Mesendoderm (in vitro differentiated cells): ENCODE results near the gene ACTL7B.

Experiments used
- DNase-seq: peaks from one replicate; pipeline ENCODE4 v3.0.0; 2013
- H2AK5ac ChIP-seq: 2 replicates; pipeline ENCODE4 v1.6.1; 2013; ENCODE audit warnings: low read length, inconsistent platforms
- H2BK120ac ChIP-seq: 2 replicates; pipeline ENCODE4 v1.6.1; 2013; ENCODE audit warnings: low read depth, mild to moderate bottlenecking, low read length, moderate library complexity, mixed read lengths
- H2BK15ac ChIP-seq: replicated peaks from 2 replicates; pipeline ENCODE4 v1.6.1; 2013; ENCODE audit warnings: low read depth, mild to moderate bottlenecking, moderate library complexity
- H2BK5ac ChIP-seq: 2 replicates; pipeline ENCODE4 v1.6.1; 2013; ENCODE audit warnings: low read length, inconsistent platforms
- H3K18ac ChIP-seq: 2 replicates; pipeline ENCODE4 v1.6.1; 2013; ENCODE audit warnings: mild to moderate bottlenecking, low read length, mixed read lengths
- H3K23ac ChIP-seq: one replicate; pipeline ENCODE4 v1.6.1; 2013; ENCODE audit warnings: low read length
- H3K27ac ChIP-seq: 2 replicates; pipeline ENCODE4 v1.5.1; 2013; ENCODE audit warnings: low read depth, mild to moderate bottlenecking, inconsistent platforms, low read length, moderate library complexity
- H3K27me3 ChIP-seq: 2 replicates; pipeline ENCODE4 v1.6.1; 2013; ENCODE audit warnings: low read length, control low read depth, mild to moderate bottlenecking, inconsistent platforms; ENCODE audit not compliant: insufficient read depth, poor library complexity
- H3K36me3 ChIP-seq: 2 replicates; pipeline ENCODE4 v1.6.1; 2013; ENCODE audit warnings: low read length, inconsistent platforms; ENCODE audit not compliant: control insufficient read depth, insufficient read depth
- H3K4ac ChIP-seq: one replicate; pipeline ENCODE4 v1.6.1; 2013; ENCODE audit warnings: low read depth, mild to moderate bottlenecking, low read length, moderate library complexity
- H3K4me1 ChIP-seq: 2 replicates; pipeline ENCODE4 v1.6.1; 2013; ENCODE audit warnings: low read depth, low read length, inconsistent platforms; ENCODE audit not compliant: control insufficient read depth
- H3K4me2 ChIP-seq: 2 replicates; pipeline ENCODE4 v1.6.1; 2013; ENCODE audit warnings: low read length
- H3K4me3 ChIP-seq: 2 replicates; pipeline ENCODE4 v1.5.1; 2013; ENCODE audit warnings: mild to moderate bottlenecking, low read length
- H3K56ac ChIP-seq: one replicate; pipeline ENCODE4 v1.6.1; 2013; ENCODE audit warnings: low read length
- H3K79me1 ChIP-seq: 2 replicates; pipeline ENCODE4 v1.6.1; 2013; ENCODE audit warnings: low read length, inconsistent platforms
- H3K79me2 ChIP-seq: 2 replicates; pipeline ENCODE4 v1.6.1; 2013; ENCODE audit warnings: mild to moderate bottlenecking, low read length; ENCODE audit not compliant: control insufficient read depth, insufficient read depth
- H3K9ac ChIP-seq: 2 replicates; pipeline ENCODE4 v1.6.1; 2013; ENCODE audit warnings: low read length, inconsistent platforms
- H4K5ac ChIP-seq: one replicate; pipeline ENCODE4 v1.6.1; 2013; ENCODE audit warnings: low read length
- H4K8ac ChIP-seq: one replicate; pipeline ENCODE4 v1.6.1; 2013; ENCODE audit warnings: low read depth, mild to moderate bottlenecking, control low read depth, low read length, moderate library complexity
- WGBS: extraction: QIAGEN DNeasy Blood & Tissue Kit; methylation state at CpG from one replicate; pipeline ENCODE4 v1.1.7; 2013; ENCODE audit warnings: low lambda C conversion rate, missing lambda C conversion rate; ENCODE audit not compliant: insufficient coverage; ENCODE audit errors: extremely low coverage; 5-methylcytosine and 5-hydroxymethylcytosine counted together

ACTL7B gene

DNA sequence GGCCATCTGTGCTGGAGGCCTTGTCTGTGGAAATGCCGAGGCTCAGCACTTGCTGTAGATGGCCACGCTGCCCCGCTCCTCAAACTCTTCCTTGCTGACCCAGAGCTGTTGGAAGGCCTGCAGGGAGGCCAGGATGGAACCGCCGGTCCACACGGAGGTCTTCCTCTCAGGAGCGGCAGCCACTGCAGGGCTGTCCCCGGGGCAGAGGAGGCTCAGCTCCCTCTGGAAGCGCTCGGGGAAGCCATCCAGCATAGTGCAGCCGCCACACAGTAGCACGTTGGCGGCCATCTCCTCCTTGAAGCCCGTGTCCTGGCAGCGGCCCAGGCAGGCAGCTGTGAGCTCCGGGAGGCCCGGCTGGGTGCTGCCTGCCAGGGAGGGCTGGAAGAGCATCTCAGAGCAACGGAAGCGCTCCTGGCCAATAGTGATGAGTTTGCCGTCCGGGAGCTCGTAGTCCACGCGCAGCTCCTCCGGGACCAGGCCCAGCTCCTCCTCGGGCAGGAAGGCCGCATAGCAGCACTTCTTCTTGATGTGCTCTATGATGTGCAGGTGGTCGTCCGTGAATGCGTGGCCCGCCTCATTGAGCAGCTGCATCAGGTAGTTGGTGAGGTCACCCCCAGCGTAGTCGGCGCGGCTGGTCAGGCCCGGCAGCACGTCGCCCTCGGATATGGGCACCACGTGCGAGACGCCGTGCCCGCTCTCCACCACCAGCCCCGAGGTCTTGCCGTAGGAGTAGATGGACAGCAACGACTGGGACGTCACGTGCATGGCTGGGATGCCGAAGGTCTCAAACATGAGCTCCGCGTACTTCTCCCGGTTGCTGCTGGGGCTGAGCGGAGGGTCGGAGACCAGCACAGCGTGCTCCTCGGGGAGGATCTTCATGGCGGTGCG, 901 bp downstream of the ACTL7B start:
- Histone ChIP-seq H3K4me1 (no peaks in the 10 kb centered on the region), H2BK5ac (no peak overlapping the region), H3K56ac (no peak overlapping the region), H3K79me2 (no peaks in the 10 kb centered on the region), H3K27ac (no peak overlapping the region), H3K18ac (no peak overlapping the region), H4K5ac (no peak overlapping the region), H4K8ac (no peak overlapping the region), H3K27me3 (no peaks in the 10 kb centered on the region), H2AK5ac (no peak overlapping the region), H3K36me3 (no peaks in the 10 kb centered on the region), H3K4ac (no peak overlapping the region), H3K9ac (no peak overlapping the region), H3K23ac (no peak overlapping the region), H3K79me1 (no peaks in the 10 kb centered on the region), H3K4me2 (no peak overlapping the region), H3K4me3 (no peak overlapping the region), H2BK120ac (no peak overlapping the region), H2BK15ac (no peak overlapping the region)
- no CpG with 5 or more reads among the region's 59 CpGs for WGBS
- DNase-seq: no peak

DNA sequence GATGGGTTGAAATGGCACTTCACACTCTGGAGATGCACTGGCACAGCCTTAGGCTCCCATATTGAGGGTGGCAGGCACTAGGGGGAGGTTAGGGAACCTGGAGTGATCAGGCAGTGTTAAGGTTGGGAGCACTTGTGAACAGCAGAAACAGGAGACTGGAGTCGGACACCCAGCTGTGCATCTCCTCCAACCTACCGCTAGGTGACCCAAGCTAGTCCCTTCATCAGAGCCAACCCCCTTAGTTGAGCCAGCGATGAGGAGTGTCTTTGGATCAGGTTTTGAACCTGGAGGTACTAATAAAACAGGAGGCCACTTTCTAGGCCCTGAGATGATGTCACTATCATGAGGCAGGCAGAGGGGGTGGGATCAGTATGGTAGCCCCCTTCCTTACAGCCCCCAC, 1.7 kb downstream of the ACTL7B start:
- Histone ChIP-seq H3K18ac (no peak overlapping the region), H3K56ac (no peak overlapping the region), H3K4me2 (no peak overlapping the region), H3K9ac (no peak overlapping the region), H2AK5ac (no peak overlapping the region), H2BK15ac (no peak overlapping the region), H3K27me3 (no peaks in the 10 kb centered on the region), H3K79me2 (no peaks in the 10 kb centered on the region), H3K79me1 (no peaks in the 10 kb centered on the region), H3K4me1 (no peaks in the 10 kb centered on the region), H2BK120ac (no peak overlapping the region), H2BK5ac (no peak overlapping the region), H3K27ac (no peak overlapping the region), H4K5ac (no peak overlapping the region), H3K4ac (no peak overlapping the region), H4K8ac (no peak overlapping the region), H3K36me3 (no peaks in the 10 kb centered on the region), H3K23ac (no peak overlapping the region), H3K4me3 (no peak overlapping the region)
- no peak for DNase-seq
- WGBS: no CpG with 5 or more reads among the region's 3 CpGs

- Histone ChIP-seq H3K4me2 (no peak overlapping the region), H2AK5ac (no peak overlapping the region), H2BK120ac (no peak overlapping the region), H3K27me3 (no peaks in the 10 kb centered on the region), H3K27ac (no peak overlapping the region), H3K79me1 (no peaks in the 10 kb centered on the region), H4K8ac (no peak overlapping the region), H4K5ac (no peak overlapping the region), H3K9ac (no peak overlapping the region), H2BK5ac (no peak overlapping the region), H3K4me1 (no peaks in the 10 kb centered on the region), H3K36me3 (no peaks in the 10 kb centered on the region), H3K4me3 (no peak overlapping the region), H2BK15ac (no peak overlapping the region), H3K23ac (no peak overlapping the region), H3K18ac (no peak overlapping the region), H3K4ac (no peak overlapping the region), H3K79me2 (no peaks in the 10 kb centered on the region), H3K56ac (no peak overlapping the region)
- WGBS: no CpG with 5 or more reads among the region's 1 CpG
- DNase-seq: no peak
Observed at GRCh38 chr9:108852079-108852478, 3.7 kb downstream of the ACTL7B start.

DNA sequence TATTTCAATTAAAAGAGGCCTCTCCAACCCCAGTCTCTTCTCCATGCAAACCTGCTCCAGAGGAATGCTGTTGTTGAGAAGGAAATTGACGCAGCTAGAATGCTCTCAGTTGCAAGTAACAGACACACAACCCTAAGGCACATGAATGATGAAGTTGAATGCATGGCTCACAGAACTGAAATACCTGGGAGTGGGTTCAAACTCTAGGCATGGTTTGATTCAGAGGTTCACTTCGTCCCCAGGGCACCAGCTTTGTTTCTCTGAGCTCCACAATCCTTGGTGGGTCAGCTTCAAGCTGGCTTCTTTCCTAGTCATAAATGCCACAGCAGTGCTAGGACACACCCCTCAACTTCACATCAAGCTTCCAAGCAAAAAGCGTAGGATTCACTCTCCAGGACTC, 4.6 kb downstream of the ACTL7B start:
- Histone ChIP-seq H4K5ac (no peak overlapping the region), H3K4me3 (no peak overlapping the region), H3K27ac (no peak overlapping the region), H3K27me3 (no peaks in the 10 kb centered on the region), H2BK5ac (no peak overlapping the region), H2BK120ac (no peak overlapping the region), H3K18ac (no peak overlapping the region), H3K23ac (no peak overlapping the region), H2BK15ac (no peak overlapping the region), H3K4me1 (no peaks in the 10 kb centered on the region), H2AK5ac (no peak overlapping the region), H3K56ac (no peak overlapping the region), H3K36me3 (no peaks in the 10 kb centered on the region), H3K79me2 (no peaks in the 10 kb centered on the region), H4K8ac (no peak overlapping the region), H3K9ac (no peak overlapping the region), H3K4ac (no peak overlapping the region), H3K4me2 (no peak overlapping the region), H3K79me1 (no peaks in the 10 kb centered on the region)
- WGBS: no CpG with 5 or more reads among the region's 3 CpGs
- no peak for DNase-seq

DNA sequence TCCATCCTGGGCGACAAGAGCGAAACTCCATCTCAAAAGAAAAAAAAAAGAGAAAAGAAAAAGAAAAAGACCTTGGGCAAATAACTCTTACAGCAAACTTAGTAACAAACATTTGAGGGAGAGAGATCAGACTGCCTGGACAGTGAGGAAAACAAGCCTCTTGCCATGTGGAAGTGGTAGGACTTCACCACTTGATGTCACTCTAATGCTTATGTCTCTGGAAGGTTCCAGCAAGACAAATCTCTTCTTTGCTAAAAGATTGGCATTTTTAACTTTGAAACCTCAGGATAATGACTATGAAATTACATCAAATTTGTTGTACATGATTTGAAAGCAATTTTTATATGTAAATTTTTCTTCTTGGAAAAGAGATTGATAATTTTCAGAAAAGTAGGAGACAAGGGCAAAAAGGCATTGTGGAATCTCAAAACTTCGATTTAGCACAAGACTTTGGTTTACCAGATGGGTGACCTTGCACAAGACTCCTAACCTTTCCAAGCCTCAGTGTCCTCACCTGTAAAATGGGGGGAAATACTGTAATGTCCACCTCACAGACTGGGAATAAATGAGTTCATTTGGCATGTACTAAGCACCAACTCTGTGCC, 5.4 kb downstream of the ACTL7B start:
- H3K36me3 ChIP-seq: no peaks in the 10 kb centered on the region
- H3K23ac ChIP-seq: no peak overlapping the region
- H2AK5ac ChIP-seq: no peak overlapping the region
- no peak overlapping the region for H3K18ac ChIP-seq
- no peaks in the 10 kb centered on the region for H3K79me1 ChIP-seq
- no peak overlapping the region for H3K27ac ChIP-seq
- H3K4me1 ChIP-seq: no peaks in the 10 kb centered on the region
- H3K79me2 ChIP-seq: no peaks in the 10 kb centered on the region
- H4K5ac ChIP-seq: no peak overlapping the region
- H2BK15ac ChIP-seq: no peak overlapping the region
- no peak overlapping the region for H2BK5ac ChIP-seq
- no peak overlapping the region for H2BK120ac ChIP-seq
- no peak overlapping the region for H3K4me3 ChIP-seq
- WGBS: no CpG with 5 or more reads among the region's 3 CpGs
- peak; percentile 35 for DNase-seq
- no peak overlapping the region for H4K8ac ChIP-seq
- H3K9ac ChIP-seq: no peak overlapping the region
- H3K56ac ChIP-seq: no peak overlapping the region
- no peak overlapping the region for H3K4me2 ChIP-seq
- no peaks in the 10 kb centered on the region for H3K27me3 ChIP-seq
- H3K4ac ChIP-seq: no peak overlapping the region
